ENCODE results near the gene RPS21.

Gene RPS21

DNA sequence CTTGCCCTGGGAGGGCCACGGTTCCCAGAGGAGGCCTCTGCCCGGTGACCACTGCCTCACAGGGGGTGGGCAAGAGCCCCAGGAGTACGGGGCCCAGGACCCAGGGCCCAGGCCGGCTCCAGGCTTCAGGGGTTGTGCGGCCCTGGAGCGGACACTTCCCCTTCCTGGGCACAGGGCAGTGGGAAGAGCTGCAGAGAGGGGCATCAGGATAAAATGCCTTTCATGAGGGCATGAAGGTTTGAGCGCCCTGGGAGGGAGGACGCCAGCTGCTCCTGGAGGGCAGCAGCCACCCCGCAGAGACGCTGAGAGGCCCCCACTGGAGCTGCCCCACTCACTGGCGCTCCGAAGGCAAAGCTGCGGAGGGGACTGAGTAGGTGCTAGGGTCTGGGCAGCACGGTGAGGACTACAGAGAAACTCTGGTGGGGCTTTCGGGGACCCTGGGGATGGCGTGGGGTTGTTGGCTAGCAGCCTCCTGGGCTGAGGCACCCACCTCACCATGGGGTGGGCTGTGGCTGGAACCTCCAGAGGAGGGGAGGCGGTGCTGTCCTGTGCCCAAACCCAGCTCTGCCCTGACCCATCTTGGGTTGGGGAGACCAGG is 30.2 kb upstream of the RPS21 start:
- H3K4me3 ChIP-seq (ENCODE audit: low read depth, low read length), result no peak overlapping the region
- no peak for DNase-seq (ENCODE audit: low read depth)
- TF ChIP-seq, protein P1, sequence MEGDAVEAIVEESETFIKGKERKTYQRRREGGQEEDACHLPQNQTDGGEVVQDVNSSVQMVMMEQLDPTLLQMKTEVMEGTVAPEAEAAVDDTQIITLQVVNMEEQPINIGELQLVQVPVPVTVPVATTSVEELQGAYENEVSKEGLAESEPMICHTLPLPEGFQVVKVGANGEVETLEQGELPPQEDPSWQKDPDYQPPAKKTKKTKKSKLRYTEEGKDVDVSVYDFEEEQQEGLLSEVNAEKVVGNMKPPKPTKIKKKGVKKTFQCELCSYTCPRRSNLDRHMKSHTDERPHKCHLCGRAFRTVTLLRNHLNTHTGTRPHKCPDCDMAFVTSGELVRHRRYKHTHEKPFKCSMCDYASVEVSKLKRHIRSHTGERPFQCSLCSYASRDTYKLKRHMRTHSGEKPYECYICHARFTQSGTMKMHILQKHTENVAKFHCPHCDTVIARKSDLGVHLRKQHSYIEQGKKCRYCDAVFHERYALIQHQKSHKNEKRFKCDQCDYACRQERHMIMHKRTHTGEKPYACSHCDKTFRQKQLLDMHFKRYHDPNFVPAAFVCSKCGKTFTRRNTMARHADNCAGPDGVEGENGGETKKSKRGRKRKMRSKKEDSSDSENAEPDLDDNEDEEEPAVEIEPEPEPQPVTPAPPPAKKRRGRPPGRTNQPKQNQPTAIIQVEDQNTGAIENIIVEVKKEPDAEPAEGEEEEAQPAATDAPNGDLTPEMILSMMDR (IDR thresholded peaks at IDR 0.05; ENCODE audit: control insufficient read depth, extremely low read depth, insufficient read depth), result no peak

DNA sequence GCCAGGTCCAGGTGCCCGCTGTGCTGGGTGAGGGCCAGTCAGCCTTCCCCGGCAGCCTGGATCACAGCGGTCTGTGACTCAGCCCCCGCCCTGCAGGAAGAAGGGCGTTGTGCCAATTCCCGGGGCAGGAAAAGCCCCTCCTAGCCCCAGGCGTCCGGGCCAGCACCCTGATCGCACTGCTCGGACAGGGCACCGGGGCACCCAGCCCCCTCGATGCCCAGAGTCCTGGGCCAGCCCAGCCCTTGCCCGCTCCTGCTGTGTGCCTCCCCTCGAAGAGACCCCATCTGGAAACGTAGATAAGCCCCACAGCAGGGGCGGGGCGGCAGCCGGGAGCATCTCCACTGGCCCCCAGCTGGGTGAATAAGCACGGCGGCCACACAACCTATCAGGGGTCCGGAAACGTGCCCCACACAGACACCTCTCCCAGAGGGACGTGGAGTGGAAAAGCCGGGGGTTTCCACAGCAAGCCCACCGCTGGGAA is 29.7 kb upstream of the RPS21 start:
- H3K4me3 ChIP-seq (ENCODE audit: low read depth, low read length), result no peak overlapping the region
- DNase-seq (ENCODE audit: low read depth), result no peak
- TF ChIP-seq, protein P1 (IDR thresholded peaks at IDR 0.05; ENCODE audit: control insufficient read depth, extremely low read depth, insufficient read depth), result no peak

DNA sequence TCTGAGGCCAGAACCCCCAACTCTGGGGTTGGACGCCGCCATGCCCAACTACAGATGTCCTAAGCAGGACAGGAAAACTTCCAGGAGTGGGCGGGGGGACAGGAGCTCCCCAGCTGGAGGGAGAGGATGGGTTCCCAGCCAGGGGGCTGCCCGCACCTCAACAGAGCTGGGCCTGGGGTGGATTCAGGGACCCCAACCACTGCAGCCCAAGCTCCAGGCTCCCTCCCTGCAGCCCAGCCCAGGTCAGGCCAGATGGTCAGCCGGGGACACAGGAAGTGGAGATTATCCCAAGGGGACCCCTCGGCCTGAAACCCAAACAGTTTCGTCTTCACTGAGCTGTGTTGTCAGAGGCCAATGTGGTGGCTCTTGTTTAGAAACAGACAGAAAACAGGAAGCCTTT is 29.2 kb upstream of the RPS21 start:
- TF ChIP-seq, protein P1 (IDR thresholded peaks at IDR 0.05; ENCODE audit: control insufficient read depth, extremely low read depth, insufficient read depth), result no peak
- H3K4me3 ChIP-seq (ENCODE audit: low read depth, low read length), result no peak overlapping the region
- no peak for DNase-seq (ENCODE audit: low read depth)

DNA sequence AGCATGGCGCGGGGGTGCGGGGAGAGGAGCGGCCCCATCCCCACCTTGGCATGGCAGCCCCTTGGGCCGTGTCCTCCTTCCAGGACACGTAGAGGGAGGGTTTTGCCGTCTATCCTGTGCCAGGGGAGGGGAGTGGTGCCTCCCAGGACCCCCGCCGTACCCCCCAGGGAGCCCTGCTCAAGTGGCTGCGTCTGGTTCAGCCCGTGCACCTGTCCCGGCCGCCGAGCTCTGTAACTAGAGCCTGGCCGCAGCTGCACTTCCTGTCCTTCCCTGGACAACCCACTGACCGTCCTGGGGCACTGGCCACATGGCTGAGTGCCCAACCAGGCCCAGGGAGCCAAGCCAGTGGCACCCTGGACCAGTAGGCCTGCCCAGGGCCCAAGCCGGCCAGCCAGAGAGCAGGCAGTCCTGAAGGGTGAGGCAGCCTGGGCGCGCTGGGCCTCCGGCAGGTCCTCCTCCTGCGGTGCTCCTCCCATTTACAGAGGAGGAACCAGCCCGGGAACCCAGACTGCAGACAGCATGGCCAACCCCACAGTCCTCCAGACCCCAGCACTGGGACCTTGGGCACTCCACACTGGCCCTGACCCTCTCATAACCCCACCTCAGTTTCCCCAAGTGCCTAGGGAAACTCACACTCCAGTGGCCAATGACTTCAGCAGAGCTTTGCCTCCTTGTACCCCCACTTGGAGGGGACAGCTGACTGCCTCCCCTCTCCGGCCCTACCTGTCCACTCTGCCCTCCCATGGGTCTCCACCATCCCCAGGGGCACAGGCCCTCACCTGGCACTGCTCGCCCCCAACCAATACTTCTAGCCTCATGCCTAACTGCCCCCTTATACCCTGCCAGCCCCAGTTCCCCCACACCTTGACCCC is 28.5 kb upstream of the RPS21 start:
- TF ChIP-seq, protein P1 (IDR thresholded peaks at IDR 0.05; ENCODE audit: control insufficient read depth, extremely low read depth, insufficient read depth), result no peak

DNA sequence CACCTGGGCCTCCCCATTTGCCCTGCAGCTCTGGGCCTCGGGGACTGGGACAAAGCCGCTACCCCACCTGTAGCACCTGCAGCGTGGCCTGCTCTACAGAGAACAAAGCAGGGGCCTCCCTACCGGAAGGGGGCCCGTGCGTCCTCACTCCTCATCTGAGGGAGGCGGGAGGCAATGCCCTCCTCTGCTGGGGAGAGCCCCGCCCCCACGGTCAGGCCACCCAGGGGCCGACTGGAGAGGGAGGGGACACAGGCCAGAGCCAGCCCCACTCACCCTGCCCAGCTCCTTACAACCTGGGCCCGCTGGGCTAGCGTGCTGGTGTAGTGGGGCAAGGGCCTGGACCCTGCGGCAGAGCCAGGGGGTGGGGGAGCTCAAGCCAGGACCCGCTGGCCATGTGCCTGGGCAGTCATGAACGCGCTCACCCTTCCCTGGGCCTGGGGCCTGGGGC is 27.8 kb upstream of the RPS21 start:
- TF ChIP-seq, protein P1 (IDR thresholded peaks at IDR 0.05; ENCODE audit: control insufficient read depth, extremely low read depth, insufficient read depth), result no peak
- no peak overlapping the region for H3K4me3 ChIP-seq (ENCODE audit: low read depth, low read length)
- no peak for DNase-seq (ENCODE audit: low read depth)

More for the DNA sequence above, 28.5 kb upstream of the RPS21 start:
- 0 out of 2 replicates have a peak overlapping the region, but pooled peaks have one; percentile 1 for H3K4me3 ChIP-seq (ENCODE audit: low read depth, low read length)
- DNase-seq (ENCODE audit: low read depth), result peak; percentile 69

DNA sequence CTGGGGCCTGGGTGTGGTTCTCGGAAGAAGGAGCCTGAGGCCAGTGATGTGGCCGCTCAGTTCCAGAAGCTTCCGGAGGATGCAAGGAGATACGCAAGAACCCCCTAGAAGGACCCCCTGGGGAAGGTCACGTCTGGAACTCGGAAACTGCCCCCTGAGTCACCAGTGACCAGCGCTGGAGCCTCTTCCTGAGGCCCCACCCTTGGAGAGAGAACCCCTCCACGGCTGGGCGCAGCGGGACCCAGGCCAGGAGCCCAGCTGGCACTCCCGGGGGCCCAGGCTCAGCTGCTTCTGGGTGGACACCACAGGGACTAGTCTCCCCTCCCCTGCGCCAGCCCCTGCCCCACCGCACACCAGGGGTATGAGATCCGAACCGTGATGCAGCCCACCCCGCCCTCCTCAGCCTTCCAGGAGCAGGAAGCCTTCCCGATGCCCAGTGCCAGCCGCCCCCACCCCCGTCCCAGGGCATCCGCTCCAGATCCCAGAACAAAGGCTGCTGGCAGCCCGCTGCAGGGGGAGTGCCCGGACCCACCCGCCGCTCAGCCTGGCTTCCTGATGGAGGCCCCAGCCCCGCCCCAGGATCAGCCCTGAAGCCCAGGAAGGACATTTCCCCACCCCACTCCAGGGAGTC is 27.3 kb upstream of the RPS21 start:
- TF ChIP-seq, protein P1 (IDR thresholded peaks at IDR 0.05; ENCODE audit: control insufficient read depth, extremely low read depth, insufficient read depth), result no peak
- no peak for DNase-seq (ENCODE audit: low read depth)
- no peak overlapping the region for H3K4me3 ChIP-seq (ENCODE audit: low read depth, low read length)
